Breast epithelium (tissue), 3 donors: ENCODE data around the gene SRSF9.

Experiments used
- CTCF ChIP-seq, 3 donors: fragments of 450-650 bp; IDR thresholded peaks; one replicate each; pipeline ENCODE4 v1.5.1; 2016 to 2017; ENCODE audit warnings: antibody characterized with exemption in 3 of 3, mild to moderate bottlenecking in 3 of 3, moderate library complexity in 3 of 3
- POLR2A ChIP-seq: fragments of 450-650 bp; IDR thresholded peaks from one replicate; pipeline ENCODE4 v1.6.1; 2016; ENCODE audit warnings: antibody characterized with exemption, mild to moderate bottlenecking, moderate library complexity

- no peak for TF ChIP-seq CTCF (IDR thresholded peaks at IDR 0.05)
- no peak for TF ChIP-seq POLR2A
These were observed 36.6 kb downstream of the SRSF9 start for GRCh38 chr12:120432772-120433525.
